ENCODE data around the gene TAF1D.
A peak's percentile ranks its signal among the peaks of the same experiment; 100 is the strongest.

The TAF1D gene

DNA sequence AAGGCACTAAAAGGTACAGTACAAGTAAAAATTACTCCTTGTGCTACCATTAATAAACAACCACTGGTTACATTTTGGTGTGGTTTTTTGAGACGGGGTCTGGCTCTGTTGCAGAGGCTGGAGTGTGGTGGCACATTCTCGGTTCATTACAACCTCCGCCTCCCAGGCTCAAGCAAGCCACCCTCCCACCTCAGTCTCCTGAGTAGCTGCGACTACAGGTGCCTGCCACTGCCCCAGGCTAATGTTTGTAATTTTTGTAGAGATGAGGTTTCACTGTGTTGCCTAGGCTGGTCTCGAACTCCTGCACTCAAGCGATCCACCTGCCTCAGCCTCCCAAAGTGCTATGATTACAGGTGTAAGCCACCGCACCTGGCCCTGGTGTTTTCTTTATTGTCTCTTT lies 20.8 kb downstream of the TAF1D start:
- no peak for DNase-seq (ENCODE audit: low spot score)

GRCh38 chr11:93719310-93719709 lies 22.0 kb downstream of the TAF1D start:
- DNase-seq (ENCODE audit: low spot score), result no peak

DNA sequence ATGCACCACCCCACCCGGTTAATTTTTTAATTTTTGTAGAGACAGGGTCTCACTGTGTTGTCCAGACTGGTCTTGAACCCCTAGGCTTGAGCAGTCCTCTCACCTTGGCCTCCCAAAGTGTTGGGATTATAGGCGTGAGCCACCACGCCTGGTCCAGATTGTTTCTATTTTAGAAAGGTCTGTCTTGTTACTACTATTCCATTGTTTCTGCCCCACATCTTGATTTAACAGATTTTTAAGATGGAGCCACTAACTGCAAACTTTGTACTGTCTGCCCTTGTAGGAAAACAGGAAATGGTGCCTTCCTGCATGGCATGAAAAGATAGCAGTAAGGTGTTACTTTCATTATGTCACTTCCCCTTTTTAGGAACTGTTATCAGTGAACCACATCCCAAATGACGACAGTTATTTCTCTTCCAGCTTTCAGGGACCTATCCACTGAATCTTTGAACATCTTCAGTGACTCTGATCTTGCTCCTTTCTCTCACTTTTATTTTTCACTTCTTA lies 23.2 kb downstream of the TAF1D start:
- DNase-seq (ENCODE audit: low spot score), result no peak

- DNase-seq (ENCODE audit: low spot score), result no peak
Observed at GRCh38 chr11:93717501-93717900, 23.8 kb downstream of the TAF1D start.

DNA sequence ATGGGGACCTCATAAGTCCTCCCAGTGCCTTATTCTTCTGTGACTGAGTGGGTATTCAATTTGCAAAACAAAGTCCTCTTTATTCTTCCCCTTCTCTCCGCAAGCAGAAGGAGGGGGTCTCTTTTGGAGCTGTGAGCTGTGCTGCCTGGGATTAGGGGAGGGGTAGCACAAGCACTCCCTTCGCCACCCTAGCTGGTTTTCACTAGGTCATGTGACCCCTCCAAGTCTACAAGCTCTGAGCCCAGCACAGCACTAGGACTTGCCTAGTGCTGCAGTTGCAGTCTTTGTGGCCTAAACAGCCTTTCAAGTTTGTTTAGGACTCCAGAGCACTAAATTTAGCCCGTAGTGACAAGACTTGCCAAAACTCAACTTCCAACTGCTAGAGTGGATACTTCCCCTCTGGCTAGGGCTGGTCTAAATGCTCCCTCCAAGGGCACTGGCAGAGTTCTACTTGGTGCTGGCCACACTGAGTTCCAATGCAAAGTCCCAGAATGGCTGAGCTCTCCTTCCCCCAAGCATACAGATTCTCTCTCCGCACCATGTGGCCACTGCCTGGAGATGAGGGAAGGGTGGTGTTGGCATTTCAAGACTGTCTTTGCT lies 25.4 kb downstream of the TAF1D start:
- no peak for DNase-seq (ENCODE audit: low spot score)

DNA sequence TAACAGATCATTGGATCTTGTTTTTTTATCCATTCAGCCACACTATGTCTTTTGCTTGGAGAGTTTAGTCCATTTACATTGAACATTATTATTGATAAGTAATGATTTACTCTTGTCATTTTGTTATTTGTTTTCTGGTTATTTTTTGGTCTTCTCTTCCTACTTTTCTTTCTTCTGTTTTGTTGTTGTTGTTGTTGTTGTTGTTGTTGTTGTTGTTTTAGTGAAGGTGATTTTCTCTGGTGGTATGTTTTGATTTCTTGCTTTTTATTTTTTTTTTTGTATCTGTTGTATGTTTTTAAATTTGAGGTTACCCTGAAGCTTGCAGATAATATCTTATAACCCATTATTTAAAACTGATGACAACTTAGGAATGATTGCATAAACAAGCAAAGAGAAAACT lies 28.6 kb downstream of the TAF1D start:
- no peak for DNase-seq (ENCODE audit: low spot score)

DNA sequence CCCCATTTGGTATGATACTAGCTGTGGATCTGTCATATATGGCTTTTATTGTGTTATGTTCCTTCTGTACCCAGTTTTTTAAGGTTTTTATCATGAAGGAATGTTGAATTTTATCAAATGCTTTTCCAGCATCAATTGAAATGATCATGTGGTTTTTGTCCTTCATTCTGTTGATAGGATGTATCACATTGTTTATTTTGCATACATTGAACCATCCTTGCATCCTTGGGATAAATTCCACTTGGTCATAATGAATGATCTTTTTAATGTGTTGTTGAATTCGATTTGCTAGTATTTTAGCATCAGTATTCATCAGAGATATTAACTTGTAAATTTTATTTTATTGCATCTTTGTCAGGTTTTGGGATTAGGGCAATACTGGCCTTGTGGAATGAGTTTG lies 31.1 kb downstream of the TAF1D start:
- DNase-seq (ENCODE audit: low spot score), result no peak

GRCh38 chr11:93704237-93704636 lies 37.1 kb downstream of the TAF1D start:
- no peak for DNase-seq (ENCODE audit: low spot score)

DNA sequence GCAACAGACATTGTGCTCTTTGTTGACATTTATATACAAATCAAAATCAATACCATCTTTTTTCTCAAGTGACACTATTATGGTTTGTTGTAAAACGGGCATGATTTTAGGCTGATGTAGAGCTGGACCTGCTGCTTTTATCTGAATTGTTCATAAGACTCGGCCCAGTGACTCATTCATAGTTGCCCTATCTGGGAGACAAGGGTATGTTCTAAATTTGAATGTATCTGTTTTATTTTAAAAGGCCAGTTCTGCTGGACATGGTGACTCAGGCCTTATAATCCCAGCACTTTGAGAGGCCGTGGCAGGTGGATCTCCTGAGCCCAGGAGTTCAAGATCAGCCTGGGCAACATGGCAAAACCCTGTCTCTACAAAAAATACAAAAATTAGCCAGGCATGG lies 40.5 kb downstream of the TAF1D start:
- no peak for DNase-seq (ENCODE audit: low spot score)

GRCh38 chr11:93697611-93698010 lies 43.7 kb downstream of the TAF1D start:
- DNase-seq (ENCODE audit: low spot score), result no peak

GRCh38 chr11:93694557-93694956 lies 46.7 kb downstream of the TAF1D start:
- DNase-seq (ENCODE audit: low spot score), result no peak

GRCh38 chr11:93694109-93694508 lies 47.2 kb downstream of the TAF1D start:
- no peak for DNase-seq (ENCODE audit: low spot score)

GRCh38 chr11:93689240-93689639 lies 52.1 kb downstream of the TAF1D start:
- DNase-seq (ENCODE audit: low spot score), result no peak

DNA sequence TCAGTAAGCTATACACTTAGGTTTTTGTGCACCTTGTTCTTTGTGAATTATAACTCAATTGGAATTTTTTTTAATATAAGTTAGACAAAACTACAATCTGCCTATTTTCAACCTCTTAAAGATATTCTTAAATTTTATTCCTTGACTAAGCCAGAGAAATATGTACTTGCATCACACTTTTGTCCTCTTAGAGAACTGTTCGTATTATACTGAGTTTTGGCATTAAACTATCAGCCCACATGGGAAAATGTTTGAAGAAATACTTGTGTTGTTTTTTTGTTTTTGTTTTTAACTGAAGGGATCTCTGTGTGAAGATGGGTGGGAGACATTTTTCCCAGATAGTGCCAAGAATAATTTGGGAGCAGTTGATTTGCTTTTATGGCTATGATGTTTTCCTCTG lies 54.5 kb downstream of the TAF1D start:
- DNase-seq (ENCODE audit: low spot score), result peak; percentile 54

- no peak for DNase-seq (ENCODE audit: low spot score)
Observed at GRCh38 chr11:93686226-93686625, 55.1 kb downstream of the TAF1D start.
